H9 (cell line): Measurements from ENCODE around the gene FXYD4. TPM values are rescaled to one million over a fixed set of nuclear protein-coding genes. Genes with fewer than 3 reads are reported as not detected.

ENCODE experiments used
- DNase-seq: peaks from one replicate; pipeline ENCODE4 v3.0.0-alpha.2; 2017
- H2AFZ ChIP-seq: one replicate; pipeline ENCODE4 v1.6.1; 2013; ENCODE audit warnings: mild to moderate bottlenecking, low read length, control low read depth, moderate library complexity
- H2AK5ac ChIP-seq: 2 replicates; pipeline ENCODE4 v1.6.1; 2013; ENCODE audit warnings: low read length, control low read depth, mixed read lengths; ENCODE audit not compliant: insufficient read length
- H2BK120ac ChIP-seq: one replicate; pipeline ENCODE4 v1.6.1; 2013; ENCODE audit warnings: low read depth, mild to moderate bottlenecking, low read length, control low read depth, inconsistent platforms; ENCODE audit not compliant: poor library complexity, severe bottlenecking
- H2BK12ac ChIP-seq: 2 replicates; pipeline ENCODE4 v1.6.1; 2013; ENCODE audit warnings: low read length, control low read depth, mixed read lengths, low read depth; ENCODE audit not compliant: insufficient read length
- H2BK15ac ChIP-seq: 2 replicates; pipeline ENCODE4 v1.6.1; 2013; ENCODE audit warnings: low read depth, low read length, control low read depth
- H2BK20ac ChIP-seq: one replicate; pipeline ENCODE4 v1.6.1; 2013; ENCODE audit warnings: low read depth, mild to moderate bottlenecking, low read length, control low read depth, inconsistent platforms; ENCODE audit not compliant: poor library complexity, severe bottlenecking
- H2BK5ac ChIP-seq: 2 replicates; pipeline ENCODE4 v1.6.1; 2013; ENCODE audit warnings: low read length, control low read depth, mixed read lengths; ENCODE audit not compliant: insufficient read length
- H3K14ac ChIP-seq: 2 replicates; pipeline ENCODE4 v1.6.1; 2013; ENCODE audit warnings: low read length, control low read depth; ENCODE audit not compliant: insufficient read depth
- H3K18ac ChIP-seq: 2 replicates; pipeline ENCODE4 v1.6.1; 2013; ENCODE audit warnings: low read depth, mild to moderate bottlenecking, mixed read lengths, low read length, control low read depth; ENCODE audit not compliant: insufficient read length
- H3K23ac ChIP-seq: 2 replicates; pipeline ENCODE4 v1.6.1; 2013; ENCODE audit warnings: low read length, control low read depth, mixed read lengths, low read depth; ENCODE audit not compliant: insufficient read length
- H3K23me2 ChIP-seq: 2 replicates; pipeline ENCODE4 v1.6.1; 2013; ENCODE audit warnings: low read depth, mild to moderate bottlenecking, mixed read lengths, low read length, control low read depth; ENCODE audit not compliant: insufficient read length, poor library complexity, severe bottlenecking
- H3K27ac ChIP-seq: 2 replicates; pipeline ENCODE4 v1.5.1; 2013; ENCODE audit warnings: low read length, control low read depth, mixed read lengths, low read depth; ENCODE audit not compliant: insufficient read length
- H3K27me3 ChIP-seq: 2 replicates; pipeline ENCODE4 v1.6.1; 2013; ENCODE audit warnings: low read length, control low read depth, inconsistent platforms; ENCODE audit not compliant: insufficient read depth
- H3K4ac ChIP-seq: 2 replicates; pipeline ENCODE4 v1.6.1; 2013; ENCODE audit warnings: low read depth, mild to moderate bottlenecking, control low read depth, inconsistent platforms, low read length, moderate library complexity
- H3K4me1 ChIP-seq: 2 replicates; pipeline ENCODE4 v1.6.1; 2013; ENCODE audit warnings: low read length, control low read depth, inconsistent platforms; ENCODE audit not compliant: insufficient read depth
- H3K4me2 ChIP-seq: 2 replicates; pipeline ENCODE4 v1.6.1; 2013; ENCODE audit warnings: low read length, control low read depth, mixed read lengths; ENCODE audit not compliant: insufficient read length, insufficient read depth
- H3K56ac ChIP-seq: 2 replicates; pipeline ENCODE4 v1.6.1; 2013; ENCODE audit warnings: low read depth, mild to moderate bottlenecking, mixed read lengths, low read length, control low read depth; ENCODE audit not compliant: insufficient read length
- H3K79me1 ChIP-seq: 2 replicates; pipeline ENCODE4 v1.6.1; 2013; ENCODE audit warnings: low read depth, mild to moderate bottlenecking, moderate library complexity, low read length, control low read depth, inconsistent platforms; ENCODE audit not compliant: insufficient read depth, poor library complexity, severe bottlenecking
- H3K79me2 ChIP-seq: 2 replicates; pipeline ENCODE4 v1.6.1; 2013; ENCODE audit warnings: low read length, control low read depth, inconsistent platforms; ENCODE audit not compliant: insufficient read depth
- H3K9ac ChIP-seq: 2 replicates; pipeline ENCODE4 v1.6.1; 2013; ENCODE audit warnings: low read length, control low read depth, mixed read lengths; ENCODE audit not compliant: insufficient read length; ENCODE audit errors: extremely low read depth
- H3K9me3 ChIP-seq: one replicate; pipeline ENCODE4 v1.6.1; 2013; ENCODE audit warnings: low read depth, low read length, inconsistent platforms; ENCODE audit not compliant: control insufficient read depth
- H3T11ph ChIP-seq: one replicate; pipeline ENCODE4 v1.6.1; 2013; ENCODE audit warnings: mild to moderate bottlenecking, low read length, control low read depth, inconsistent platforms
- H4K20me1 ChIP-seq: one replicate; pipeline ENCODE4 v1.6.1; 2013; ENCODE audit not compliant: control insufficient read depth, insufficient read length, insufficient read depth
- H4K5ac ChIP-seq: 2 replicates; pipeline ENCODE4 v1.6.1; 2013; ENCODE audit warnings: low read depth, mild to moderate bottlenecking, mixed read lengths, low read length, control low read depth; ENCODE audit not compliant: insufficient read length
- H4K8ac ChIP-seq: replicated peaks from 2 replicates; pipeline ENCODE4 v1.6.1; 2013; ENCODE audit warnings: low read length, control low read depth, mixed read lengths, low read depth; ENCODE audit not compliant: insufficient read length
- H4K91ac ChIP-seq: 2 replicates; pipeline ENCODE4 v1.6.1; 2013; ENCODE audit warnings: low read depth, mild to moderate bottlenecking, moderate library complexity, mixed read lengths, low read length, control low read depth; ENCODE audit not compliant: insufficient read length
- H3K27ac Mint-ChIP-seq, 3 experiments: 2 replicates in 2 of 3; 3 replicates in 1 of 3; pipeline ENCODE4 v1.8.0; 2020 to 2021; ENCODE audit warnings: mixed read lengths in 3 of 3, mild to moderate bottlenecking in 1 of 3, moderate library complexity in 1 of 3
- H3K27me3 Mint-ChIP-seq: 2 replicates; pipeline ENCODE4 v1.8.0; 2021; ENCODE audit warnings: low read depth, mild to moderate bottlenecking, moderate library complexity, mixed read lengths
- H3K36me3 Mint-ChIP-seq, 3 experiments: 2 replicates in 2 of 3; 3 replicates in 1 of 3; pipeline ENCODE4 v1.8.0; 2020 to 2021; ENCODE audit warnings: low read depth in 3 of 3, mixed read lengths in 3 of 3; ENCODE audit not compliant: insufficient read depth in 1 of 3
- H3K4me1 Mint-ChIP-seq, 2 experiments: 2 replicates each; pipeline ENCODE4 v1.8.0; 2020; ENCODE audit warnings: mixed read lengths in 2 of 2
- H3K4me3 Mint-ChIP-seq, 2 experiments: 2 replicates in 1 of 2; 3 replicates in 1 of 2; pipeline ENCODE4 v1.8.0; 2020 to 2021; ENCODE audit warnings: mild to moderate bottlenecking in 2 of 2, mixed read lengths in 2 of 2, moderate library complexity in 1 of 2
- H3K9me3 Mint-ChIP-seq, 2 experiments: 2 replicates in 1 of 2; 3 replicates in 1 of 2; pipeline ENCODE4 v1.8.0; 2020; ENCODE audit warnings: mild to moderate bottlenecking in 2 of 2, mixed read lengths in 2 of 2, moderate library complexity in 1 of 2
- WGBS: extraction: QIAGEN DNeasy Blood & Tissue Kit; methylation state at CpG from one replicate; pipeline ENCODE4 v1.1.7; 2013; ENCODE audit warnings: missing lambda C conversion rate, low lambda C conversion rate, mixed read lengths; ENCODE audit not compliant: insufficient read length; ENCODE audit errors: extremely low coverage; 5-methylcytosine and 5-hydroxymethylcytosine counted together
- total RNA-seq: library from RNA; stranded (reverse); gene quantifications from 2 replicates; pipeline ENCODE4 v1.2.1, GENCODE V29; 2021
- TF ChIP-seq, protein P1 (sequence below): fragments of 200-600 bp; sonication (generic); conservative IDR thresholded peaks from 3 replicates; pipeline ENCODE4 v1.8.0; 2021; ENCODE audit warnings: antibody characterized with exemption, mild to moderate bottlenecking

Gene FXYD4
- total RNA-seq, 1 experiment from 2014 or later = not detected

DNA sequence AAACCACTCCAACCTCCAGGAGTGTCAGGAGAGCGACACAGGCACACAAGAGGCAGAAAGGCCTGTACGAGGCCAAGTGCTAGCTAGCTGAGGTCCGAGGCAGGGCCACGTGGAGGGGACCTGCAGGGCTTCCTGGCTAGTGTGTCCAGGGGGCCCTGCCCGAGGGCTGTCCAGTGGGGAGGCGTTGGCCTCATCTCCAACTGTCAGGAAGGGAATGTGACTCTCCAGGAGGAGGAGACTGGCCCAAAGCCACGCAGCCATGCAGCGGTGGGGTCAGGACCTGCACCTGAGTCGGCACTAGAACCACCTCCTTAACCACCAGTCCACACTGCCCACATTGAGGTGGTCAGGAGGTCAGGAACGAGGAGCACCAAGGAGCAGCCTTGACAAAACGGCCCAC is 32.3 kb upstream of the FXYD4 start:
- Histone ChIP-seq H3K79me2 (no peaks in the 10 kb centered on the region), H3K4me2 (no peak overlapping the region), H2BK120ac (no peak overlapping the region), H2BK12ac (no peak overlapping the region), H2AK5ac (no peak overlapping the region), H3K23ac (no peak overlapping the region), H2BK15ac (no peak overlapping the region), H3K14ac (no peak overlapping the region; the same call in none of the 2 replicates), H3K56ac (no peak overlapping the region), H4K20me1 (no peaks in the 10 kb centered on the region), H3K79me1 (no peaks in the 10 kb centered on the region), H3K18ac (peak overlapping the region; percentile 7), H3K27ac (no peak overlapping the region), H3K23me2 (no peaks in the 10 kb centered on the region), H2BK5ac (no peak overlapping the region), H3K9ac (no peak overlapping the region), H3K27me3 (no peaks in the 10 kb centered on the region), H3K4me1 (0 out of 2 replicates have a peak, but pooled peaks cover 3% of the 10 kb centered on the region), H4K5ac (peak overlapping the region; percentile 74), H2BK20ac (peak overlapping the region; percentile 65), H3K9me3 (no peaks in the 10 kb centered on the region), H2AFZ (no peak overlapping the region), H4K91ac (no peak overlapping the region), H3K4ac (no peak overlapping the region), H4K8ac (no peak overlapping the region), H3T11ph (no peak overlapping the region)
- no CpG with 5 or more reads among the region's 11 CpGs for WGBS
- H3K4me1 Mint-ChIP-seq = peaks cover 29 to 35% of the 10 kb centered on the region in 2 experiments
- H3K27me3 Mint-ChIP-seq = peaks cover 15% of the 10 kb centered on the region
- H3K9me3 Mint-ChIP-seq = no peaks in the 10 kb centered on the region; a peak in 1 of 5 replicates
- TF ChIP-seq, protein P1, sequence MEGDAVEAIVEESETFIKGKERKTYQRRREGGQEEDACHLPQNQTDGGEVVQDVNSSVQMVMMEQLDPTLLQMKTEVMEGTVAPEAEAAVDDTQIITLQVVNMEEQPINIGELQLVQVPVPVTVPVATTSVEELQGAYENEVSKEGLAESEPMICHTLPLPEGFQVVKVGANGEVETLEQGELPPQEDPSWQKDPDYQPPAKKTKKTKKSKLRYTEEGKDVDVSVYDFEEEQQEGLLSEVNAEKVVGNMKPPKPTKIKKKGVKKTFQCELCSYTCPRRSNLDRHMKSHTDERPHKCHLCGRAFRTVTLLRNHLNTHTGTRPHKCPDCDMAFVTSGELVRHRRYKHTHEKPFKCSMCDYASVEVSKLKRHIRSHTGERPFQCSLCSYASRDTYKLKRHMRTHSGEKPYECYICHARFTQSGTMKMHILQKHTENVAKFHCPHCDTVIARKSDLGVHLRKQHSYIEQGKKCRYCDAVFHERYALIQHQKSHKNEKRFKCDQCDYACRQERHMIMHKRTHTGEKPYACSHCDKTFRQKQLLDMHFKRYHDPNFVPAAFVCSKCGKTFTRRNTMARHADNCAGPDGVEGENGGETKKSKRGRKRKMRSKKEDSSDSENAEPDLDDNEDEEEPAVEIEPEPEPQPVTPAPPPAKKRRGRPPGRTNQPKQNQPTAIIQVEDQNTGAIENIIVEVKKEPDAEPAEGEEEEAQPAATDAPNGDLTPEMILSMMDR = no peak
- 0 out of 5 replicates have a peak overlapping the region, but pooled peaks of 1 of the 2 experiments have one; percentile 35 for H3K4me3 Mint-ChIP-seq
- peak overlapping the region in 1 of 3 experiments; percentile 60; a peak in 1 of 7 replicates for H3K27ac Mint-ChIP-seq
- no peak for DNase-seq
- no peaks in the 10 kb centered on the region; a peak in 1 of 7 replicates for H3K36me3 Mint-ChIP-seq
